ENCODE results near the gene TBC1D20. TPM values are rescaled to one million over a fixed set of nuclear protein-coding genes. Genes with fewer than 3 reads are reported as not detected.

TBC1D20 gene
- total and polyA plus RNA-seq, 2 of the 4 experiments (the other 2 are of a cell fraction), result 39.1 to 42.8 TPM

DNA sequence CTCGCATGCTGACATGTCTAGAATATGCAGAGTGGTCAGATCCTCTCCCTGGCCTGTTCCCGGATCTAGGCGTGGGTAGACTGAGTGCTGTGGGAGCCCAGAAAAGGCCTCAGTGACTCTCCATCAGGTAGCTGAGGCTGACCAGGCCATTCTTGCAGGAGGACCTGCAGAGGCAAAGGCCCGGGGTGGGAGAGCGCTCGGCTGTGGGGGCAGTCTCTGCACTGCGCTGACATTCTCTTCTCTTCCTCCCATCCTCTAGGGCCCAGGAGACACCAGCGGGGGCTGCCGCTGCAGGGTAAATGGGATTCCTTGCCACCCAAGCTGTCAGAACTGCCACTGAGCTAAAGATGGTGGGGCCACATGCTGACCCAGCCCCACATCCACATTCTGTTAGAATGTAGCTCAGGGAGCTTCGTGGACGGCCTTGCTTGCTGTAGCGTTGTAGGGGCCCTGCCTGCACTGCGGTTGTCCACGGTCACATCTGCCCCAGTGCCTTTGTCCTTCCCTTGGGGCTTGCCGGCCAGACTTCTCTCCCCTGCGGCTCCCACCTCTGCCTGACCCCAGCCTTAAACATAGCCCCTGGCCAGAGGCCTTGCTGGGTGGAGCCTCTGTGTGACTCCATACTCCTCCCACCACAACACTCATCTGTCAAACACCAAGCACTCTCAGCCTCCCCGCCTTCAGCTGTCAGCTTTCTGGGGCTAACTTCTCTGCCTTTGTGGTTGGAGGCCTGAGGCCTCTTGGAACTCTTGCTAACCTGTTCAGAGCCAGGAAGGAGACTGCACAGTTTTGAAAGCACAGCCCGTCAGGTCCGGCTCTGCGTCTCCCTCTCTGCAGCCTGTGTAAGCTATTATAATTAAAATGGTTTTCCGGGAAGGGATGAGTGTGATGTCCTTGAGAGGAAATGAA is 32.0 kb downstream of the TBC1D20 start:
- Histone ChIP-seq H3K9me1 (ENCODE audit: insufficient read depth, low read length) (no peaks in the 10 kb centered on the region; the same call in 1 of the 2 replicates), H2AK9ac (replicated peaks; ENCODE audit: low read depth, low read length, poor library complexity) (peak overlapping the region; percentile 17), H3K4me1 (ENCODE audit: control insufficient read depth, insufficient read depth, low read length) (no peaks in the 10 kb centered on the region), H3K27me3 (ENCODE audit: control insufficient read depth, insufficient read depth, low read length) (no peaks in the 10 kb centered on the region), H4K5ac (ENCODE audit: low read depth, low read length) (no peak overlapping the region), H4K20me1 (ENCODE audit: insufficient read depth, low read length) (peaks cover 24% of the 10 kb centered on the region), H3K23ac (ENCODE audit: low read depth, low read length) (no peak overlapping the region), H3K4me2 (ENCODE audit: low read depth, low read length) (no peak overlapping the region), H3K9me3 (ENCODE audit: control insufficient read depth, insufficient read depth, low read length) (no peaks in the 10 kb centered on the region), H3K4ac (ENCODE audit: low read depth, low read length) (no peak overlapping the region), H2BK20ac (ENCODE audit: low read depth, low read length) (no peak overlapping the region), H3K4me3 (ENCODE audit: insufficient read depth, low read depth, low read length) (no peak overlapping the region), H2AK5ac (ENCODE audit: low read depth, low read length) (no peak overlapping the region), H4K8ac (ENCODE audit: low read depth in 2 of 2, low read length in 2 of 2) (no peak overlapping the region), H2AFZ (replicated peaks; ENCODE audit: low read length, poor library complexity) (no peak overlapping the region), H3K14ac (replicated peaks; ENCODE audit: low read depth, low read length) (no peak overlapping the region), H3K56ac (ENCODE audit: extremely low read depth, insufficient read depth, low read length) (no peak overlapping the region), H3K18ac (ENCODE audit: low read depth, low read length) (no peak overlapping the region), H2BK120ac (ENCODE audit: low read depth, low read length) (no peak overlapping the region), H4K91ac (ENCODE audit: insufficient read depth, low read depth, low read length) (no peak overlapping the region), H3K27ac (ENCODE audit: insufficient read depth, low read length) (no peak overlapping the region), H3K9ac (ENCODE audit: low read depth, low read length) (no peak overlapping the region), H3K79me1 (ENCODE audit: low read depth in 1 of 2, low read length in 2 of 2) (peaks cover 0 to 30% of the 10 kb centered on the region in 2 experiments; a peak in 2 of 4 replicates), H2BK5ac (ENCODE audit: low read depth, low read length, poor library complexity, severe bottlenecking) (no peak overlapping the region), H3K36me3 (ENCODE audit: control insufficient read depth, insufficient read depth, low read length) (peaks cover 62% of the 10 kb centered on the region), H2BK15ac (ENCODE audit: low read depth, low read length) (no peak overlapping the region)
- WGBS, 2 experiments (ENCODE audit: extremely low coverage in 2 of 2, insufficient read length in 1 of 2), result 80% methylated on average over 10 of the region's 21 CpGs; no CpG with 5 or more reads in 1 of the 2 experiments
- dilution Hi-C loops (cut with HindIII; ENCODE audit: low sequenced_read_pairs, unreplicated experiment) (no loop called here), intact Hi-C loops (cut with micrococcal nuclease) (no loop called here), in situ Hi-C loops (cut with MboI; ENCODE audit: low sequenced_read_pairs) (loop anchor here (5.0 kb wide), 1 partner anchor 78 kb away; no protein-coding TSS in a partner anchor)
- no TSS peak for BruUV-seq (replicated peaks)
- DNase-seq (no peak), ATAC-seq (ENCODE audit: low read depth) (peak; percentile 42)
- ChIA-PET POLR2A (ENCODE audit: unreplicated experiment) (no interaction called here), CTCF (interaction anchor here (1.1 kb wide), 1 partner anchor 68 kb away, joined by 3 read pairs; no protein-coding TSS in a partner anchor)
- TF ChIP-seq FOS (IDR thresholded peaks at IDR 0.05; ENCODE audit: low read depth, low read length) (no peak), ELK1 (IDR thresholded peaks at IDR 0.05; ENCODE audit: borderline replicate concordance, low read depth, low read length) (no peak), NFE2L2 (IDR thresholded peaks at IDR 0.05; ENCODE audit: low read depth, low read length) (no peak), RCOR1 (IDR thresholded peaks at IDR 0.05; ENCODE audit: insufficient replicate concordance, low read length) (no peak), MXI1 (IDR thresholded peaks at IDR 0.05; ENCODE audit: borderline replicate concordance, low read depth, low read length) (no peak), BHLHE40 (IDR thresholded peaks at IDR 0.05; ENCODE audit: low read depth, low read length) (no peak), POLR2A (IDR thresholded peaks at IDR 0.05; ENCODE audit: low read depth, low read length) (no peak), CEBPB (IDR thresholded peaks at IDR 0.05; ENCODE audit: low read depth, low read length) (no peak), RFX5 (IDR thresholded peaks at IDR 0.05; ENCODE audit: low read depth, low read length) (no peak), SMC3 (IDR thresholded peaks at IDR 0.05; ENCODE audit: low read depth, low read length) (no peak), CHD1 (IDR thresholded peaks at IDR 0.05; ENCODE audit: low read depth, low read length) (no peak), MAFK (IDR thresholded peaks at IDR 0.05; ENCODE audit: low read depth, low read length) (no peak)
- TF ChIP-seq, protein P1, sequence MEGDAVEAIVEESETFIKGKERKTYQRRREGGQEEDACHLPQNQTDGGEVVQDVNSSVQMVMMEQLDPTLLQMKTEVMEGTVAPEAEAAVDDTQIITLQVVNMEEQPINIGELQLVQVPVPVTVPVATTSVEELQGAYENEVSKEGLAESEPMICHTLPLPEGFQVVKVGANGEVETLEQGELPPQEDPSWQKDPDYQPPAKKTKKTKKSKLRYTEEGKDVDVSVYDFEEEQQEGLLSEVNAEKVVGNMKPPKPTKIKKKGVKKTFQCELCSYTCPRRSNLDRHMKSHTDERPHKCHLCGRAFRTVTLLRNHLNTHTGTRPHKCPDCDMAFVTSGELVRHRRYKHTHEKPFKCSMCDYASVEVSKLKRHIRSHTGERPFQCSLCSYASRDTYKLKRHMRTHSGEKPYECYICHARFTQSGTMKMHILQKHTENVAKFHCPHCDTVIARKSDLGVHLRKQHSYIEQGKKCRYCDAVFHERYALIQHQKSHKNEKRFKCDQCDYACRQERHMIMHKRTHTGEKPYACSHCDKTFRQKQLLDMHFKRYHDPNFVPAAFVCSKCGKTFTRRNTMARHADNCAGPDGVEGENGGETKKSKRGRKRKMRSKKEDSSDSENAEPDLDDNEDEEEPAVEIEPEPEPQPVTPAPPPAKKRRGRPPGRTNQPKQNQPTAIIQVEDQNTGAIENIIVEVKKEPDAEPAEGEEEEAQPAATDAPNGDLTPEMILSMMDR (conservative IDR thresholded peaks at IDR 0.05; ENCODE audit: low read depth, low read length), result no peak
- TF ChIP-seq, protein P2, sequence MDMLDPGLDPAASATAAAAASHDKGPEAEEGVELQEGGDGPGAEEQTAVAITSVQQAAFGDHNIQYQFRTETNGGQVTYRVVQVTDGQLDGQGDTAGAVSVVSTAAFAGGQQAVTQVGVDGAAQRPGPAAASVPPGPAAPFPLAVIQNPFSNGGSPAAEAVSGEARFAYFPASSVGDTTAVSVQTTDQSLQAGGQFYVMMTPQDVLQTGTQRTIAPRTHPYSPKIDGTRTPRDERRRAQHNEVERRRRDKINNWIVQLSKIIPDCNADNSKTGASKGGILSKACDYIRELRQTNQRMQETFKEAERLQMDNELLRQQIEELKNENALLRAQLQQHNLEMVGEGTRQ (IDR thresholded peaks at IDR 0.05; ENCODE audit: low read depth, low read length), result no peak

Measured in IMR-90 (cell line).